GM18507 (cell line): ENCODE measurements around the gene KRTAP13-3.

ENCODE experiments used
- DNase-seq: peaks from one replicate; pipeline ENCODE4 v3.0.0; 2011; ENCODE audit warnings: low read depth; ENCODE audit not compliant: insufficient read length; ENCODE audit errors: extremely low spot score
- FAIRE-seq: peaks from 2 replicates; lab custom pipeline; 2011; peaks lifted over from hg19 to GRCh38; lab: Jason Lieb, UNC

KRTAP13-3 gene

GRCh38 chr21:30425826-30426225 lies at the start of gene KRTAP13-3:
TSS of gene KRTAP13-3 (minus strand) at chr21:30425926. CDS start at chr21:30425912, 14 bp downstream.
- no peak for DNase-seq
- FAIRE-seq: no peak

DNA sequence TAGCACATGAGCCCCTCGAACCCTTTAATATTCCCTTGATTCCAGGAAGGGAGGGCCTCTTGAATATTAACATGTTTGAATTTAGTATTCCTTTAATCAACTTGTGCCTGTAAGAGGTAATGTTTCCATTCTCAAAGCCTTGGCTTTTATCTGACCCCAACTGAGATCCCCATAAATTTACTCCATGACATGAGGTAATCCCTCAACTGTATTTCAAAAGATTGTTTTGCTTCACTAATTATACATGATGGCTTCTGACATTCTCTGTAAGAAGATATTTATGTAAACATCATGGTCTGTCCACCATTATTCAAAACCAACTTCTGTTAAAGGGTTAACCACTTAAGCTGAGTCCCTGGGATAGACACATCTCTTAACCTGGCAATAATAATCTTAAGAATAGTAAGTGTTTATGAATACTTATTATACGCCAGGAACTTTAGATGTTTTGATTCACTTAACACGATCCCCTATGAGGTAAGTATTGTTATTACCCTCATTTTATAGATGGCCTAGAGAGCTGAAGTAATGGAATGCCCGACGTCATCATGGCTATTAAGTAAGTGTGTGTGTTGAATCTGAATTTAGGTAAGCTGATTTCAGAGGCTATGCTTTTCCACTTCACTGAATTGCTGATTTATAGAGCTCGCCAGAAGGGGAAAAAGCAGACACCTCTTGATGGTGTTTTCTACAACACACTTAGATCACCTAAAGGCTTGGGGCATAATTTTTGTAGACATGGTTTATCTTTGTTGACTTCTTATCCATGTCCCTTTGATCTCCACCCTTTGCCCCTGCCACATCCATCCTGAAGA lies 43.4 kb upstream of the KRTAP13-3 start:
- FAIRE-seq (no peak), DNase-seq (no peak)

GRCh38 chr21:30463713-30464112 lies 38.0 kb upstream of the KRTAP13-3 start:
- FAIRE-seq: no peak
- no peak for DNase-seq

DNA sequence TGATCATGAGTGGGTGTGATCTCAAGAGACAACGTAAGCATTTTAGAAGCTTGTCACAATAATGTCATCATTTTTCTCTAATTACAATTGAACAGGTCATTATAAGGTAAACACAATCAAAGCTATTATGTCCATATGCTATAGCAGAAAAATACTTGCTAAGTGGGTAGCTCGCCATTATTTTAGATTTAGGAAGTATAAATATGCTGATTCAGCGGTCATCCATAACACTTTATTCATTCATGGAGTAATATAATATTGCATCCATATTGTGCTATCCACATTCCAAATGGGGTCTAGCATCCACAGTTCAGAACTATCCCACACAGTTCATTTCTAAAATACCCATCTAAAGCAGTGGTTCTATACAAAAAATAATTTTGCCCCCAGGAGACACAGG lies 22.8 kb upstream of the KRTAP13-3 start:
- no peak for DNase-seq
- no peak for FAIRE-seq

GRCh38 chr21:30447056-30447455 lies 21.3 kb upstream of the KRTAP13-3 start:
- no peak for FAIRE-seq
- DNase-seq: no peak

DNA sequence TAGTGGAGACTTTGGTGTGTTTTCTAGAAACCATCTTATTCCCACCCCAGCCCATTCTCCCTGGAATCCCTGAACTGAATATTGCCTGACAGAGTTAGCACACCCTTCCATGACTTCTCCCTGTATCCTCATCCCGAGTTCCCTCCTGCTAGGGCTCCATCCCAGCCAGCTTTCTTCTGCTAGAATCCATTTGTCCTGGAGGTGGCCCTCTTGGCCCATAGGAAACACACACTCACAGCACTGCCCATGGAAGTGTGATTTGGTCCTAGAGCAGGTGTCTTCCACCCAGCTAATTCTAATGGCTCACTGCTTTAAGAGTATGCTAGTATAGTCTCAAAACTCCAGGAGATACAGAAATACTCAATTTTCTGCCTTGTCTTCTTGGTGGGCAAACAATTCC lies 18.5 kb upstream of the KRTAP13-3 start:
- no peak for FAIRE-seq
- DNase-seq: no peak

GRCh38 chr21:30443226-30443625 lies 17.5 kb upstream of the KRTAP13-3 start:
- no peak for FAIRE-seq

GRCh38 chr21:30439975-30440374 lies 14.2 kb upstream of the KRTAP13-3 start, which contains the start of gene KRTAP15-1:
TSS of gene KRTAP15-1 (plus strand) at chr21:30440275. CDS start at chr21:30440328, 53 bp downstream.
- DNase-seq (no peak), FAIRE-seq (no peak)

More at GRCh38 chr21:30443226-30443625, 17.5 kb upstream of the KRTAP13-3 start:
- DNase-seq: no peak

- DNase-seq (no peak), FAIRE-seq (no peak)
Measured at GRCh38 chr21:30437010-30437565, 11.4 kb upstream of the KRTAP13-3 start.

GRCh38 chr21:30434033-30434631 lies 8.4 kb upstream of the KRTAP13-3 start:
- FAIRE-seq: no peak
- DNase-seq: no peak

DNA sequence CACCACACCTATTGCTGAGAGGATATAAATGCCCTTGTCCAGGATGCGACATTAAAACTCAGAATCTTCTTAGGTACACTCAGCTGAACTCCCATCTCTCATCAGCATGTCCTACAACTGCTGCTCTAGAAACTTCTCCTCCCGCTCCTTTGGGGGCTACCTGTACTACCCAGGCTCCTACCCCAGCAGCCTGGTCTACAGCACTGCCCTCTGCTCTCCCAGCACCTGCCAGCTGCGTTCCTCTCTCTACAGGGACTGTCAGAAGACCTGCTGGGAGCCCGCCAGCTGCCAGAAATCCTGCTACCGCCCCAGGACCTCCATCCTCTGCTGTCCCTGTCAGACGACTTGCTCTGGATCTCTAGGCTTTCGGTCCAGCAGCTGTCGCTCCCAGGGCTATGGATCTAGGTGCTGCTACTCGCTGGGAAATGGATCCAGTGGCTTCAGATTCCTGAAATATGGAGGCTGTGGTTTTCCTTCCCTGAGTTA lies 4.5 kb upstream of the KRTAP13-3 start, which contains the start of gene KRTAP13-4:
TSS of gene KRTAP13-4 (plus strand) at position 51 of the 486 bp plus-strand sequence. CDS start at position 107, 56 bp downstream.
- FAIRE-seq: no peak

DNA sequence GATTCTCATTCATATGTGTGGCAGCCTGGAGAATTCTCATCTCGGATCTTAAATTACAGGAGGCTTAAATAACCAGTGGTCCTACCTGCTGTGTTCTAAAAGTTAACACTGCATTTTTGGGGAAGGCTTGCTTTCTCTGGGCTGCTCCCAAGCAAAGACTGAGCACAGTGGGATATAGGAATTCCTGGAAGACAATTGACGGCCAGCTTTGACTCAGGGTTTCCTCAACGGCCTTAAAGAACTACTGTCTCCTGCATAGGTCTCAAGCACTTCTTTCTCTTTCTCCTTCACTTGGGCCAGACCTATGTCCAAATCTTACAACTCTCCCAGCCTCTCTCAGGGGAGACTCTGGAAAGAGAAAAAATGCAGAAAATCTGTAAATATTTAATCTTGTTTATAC lies 1.0 kb upstream of the KRTAP13-3 start:
- no peak for FAIRE-seq
- no peak for DNase-seq

More for the DNA sequence above, 4.5 kb upstream of the KRTAP13-3 start, which contains the start of gene KRTAP13-4:
- no peak for DNase-seq

DNA sequence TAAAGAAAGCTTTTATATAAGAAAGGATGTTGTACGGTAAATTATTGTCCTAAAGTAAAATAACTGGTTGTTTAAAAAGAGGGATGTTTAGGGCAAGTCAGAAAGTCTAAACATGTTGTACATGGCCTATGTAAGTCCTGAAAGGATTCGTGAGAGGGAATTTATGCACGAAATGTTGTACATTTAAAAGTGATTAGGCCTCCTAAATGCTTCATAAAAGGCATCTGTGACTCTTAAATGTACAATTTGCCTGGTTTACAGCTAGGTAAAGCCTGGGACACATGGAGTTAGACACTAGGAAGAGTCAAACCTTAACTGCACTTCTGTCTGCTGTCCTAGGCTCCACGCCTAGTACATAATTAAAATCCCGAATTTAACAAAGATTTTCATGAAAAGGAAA lies 9.7 kb downstream of the KRTAP13-3 start:
- FAIRE-seq: no peak
- DNase-seq: no peak

- FAIRE-seq: no peak
- DNase-seq: no peak
Measured at GRCh38 chr21:30408782-30409494, 16.8 kb downstream of the KRTAP13-3 start.

GRCh38 chr21:30395731-30396130 lies 30.0 kb downstream of the KRTAP13-3 start, which contains the start of gene KRTAP13-1:
TSS of gene KRTAP13-1 (plus strand) at chr21:30396031. CDS start at chr21:30396087, 56 bp downstream.
- no peak for DNase-seq
- no peak for FAIRE-seq

- DNase-seq (no peak), FAIRE-seq (no peak)
Measured at GRCh38 chr21:30391492-30392025, 34.2 kb downstream of the KRTAP13-3 start.

DNA sequence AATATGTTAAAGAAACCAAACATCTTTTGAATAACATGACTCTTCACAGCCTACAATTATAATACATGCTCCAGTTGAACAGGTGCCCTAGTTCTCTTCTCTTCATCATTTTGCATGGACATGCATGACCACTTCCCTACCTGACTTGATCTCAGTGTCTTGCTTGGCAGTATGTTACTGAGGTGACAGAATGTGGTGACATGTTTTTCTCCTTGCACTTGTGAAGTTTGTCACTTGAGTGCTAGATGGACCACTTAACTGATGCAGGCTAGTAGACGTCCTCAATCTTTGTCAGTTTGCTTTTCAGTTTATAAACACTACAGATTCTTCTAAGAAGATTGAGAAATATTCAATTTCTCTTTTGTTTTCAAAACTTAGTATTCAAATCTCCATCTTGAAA lies 43.5 kb downstream of the KRTAP13-3 start:
- no peak for FAIRE-seq
- no peak for DNase-seq
